GM19099 (cell line): Measurements from ENCODE around the gene COL4A2.

ENCODE experiments used
- POLR2A ChIP-seq: IDR thresholded peaks from 3 replicates; pipeline ENCODE4 v1.6.1; 2011; ENCODE audit warnings: low read depth; ENCODE audit not compliant: insufficient read length; ENCODE audit errors: extremely low read depth

The COL4A2 gene

GRCh38 chr13:110305544-110305943 is 1.5 kb upstream of the COL4A2 start:
- TF ChIP-seq POLR2A: no peak

- TF ChIP-seq POLR2A: no peak
These were observed 1.1 kb upstream of the COL4A2 start for GRCh38 chr13:110305949-110306339.

GRCh38 chr13:110306340-110306959 is 634 bp upstream of the COL4A2 start:
- no peak for TF ChIP-seq POLR2A

GRCh38 chr13:110307767-110308655 is 927 bp downstream of the COL4A2 start:
- no peak for TF ChIP-seq POLR2A

GRCh38 chr13:110308656-110309359 is 1.7 kb downstream of the COL4A2 start:
- no peak for TF ChIP-seq POLR2A

- no peak for TF ChIP-seq POLR2A
These were observed 2.8 kb downstream of the COL4A2 start for GRCh38 chr13:110309661-110310524.

- no peak for TF ChIP-seq POLR2A
These were observed 3.7 kb downstream of the COL4A2 start for GRCh38 chr13:110310541-110311442.

GRCh38 chr13:110311443-110312338 is 4.6 kb downstream of the COL4A2 start:
- TF ChIP-seq POLR2A: no peak

GRCh38 chr13:110312339-110313031 is 5.4 kb downstream of the COL4A2 start:
- no peak for TF ChIP-seq POLR2A

GRCh38 chr13:110314516-110315245 is 7.6 kb downstream of the COL4A2 start:
- TF ChIP-seq POLR2A: no peak

- no peak for TF ChIP-seq POLR2A
These were observed 9.1 kb downstream of the COL4A2 start for GRCh38 chr13:110316196-110316595.
